Measurements from ENCODE around the gene INMT. TPM values are rescaled to one million over a fixed set of nuclear protein-coding genes. Genes with fewer than 3 reads are reported as not detected.

The INMT gene
- total RNA-seq, 1 donor from 2014 or later: 5.9 TPM

GRCh38 chr7:30750683-30751650 is 968 bp upstream of the INMT start:
- intact Hi-C loops (cut with micrococcal nuclease): no loop called here

- intact Hi-C loops (cut with micrococcal nuclease): no loop called here
Measured at GRCh38 chr7:30752484-30752883, 549 bp downstream of the INMT start.

- intact Hi-C loops (cut with micrococcal nuclease): no loop called here
Measured at GRCh38 chr7:30752979-30753378, 1.0 kb downstream of the INMT start.

- intact Hi-C loops (cut with micrococcal nuclease): no loop called here
Measured at GRCh38 chr7:30754315-30754877, 2.5 kb downstream of the INMT start.

GRCh38 chr7:30755384-30756154 is 3.6 kb downstream of the INMT start:
- intact Hi-C loops (cut with micrococcal nuclease): no loop called here

- intact Hi-C loops (cut with micrococcal nuclease): no loop called here
Measured at GRCh38 chr7:30757342-30757692, 5.4 kb downstream of the INMT start.

- intact Hi-C loops (cut with micrococcal nuclease): no loop called here
Measured at GRCh38 chr7:30760514-30761213, 8.7 kb downstream of the INMT start.

- intact Hi-C loops (cut with micrococcal nuclease): no loop called here
Measured at GRCh38 chr7:30761214-30762156, 9.6 kb downstream of the INMT start.

- intact Hi-C loops (cut with micrococcal nuclease): no loop called here
Measured at GRCh38 chr7:30764030-30764975, 12.4 kb downstream of the INMT start.

- intact Hi-C loops (cut with micrococcal nuclease): no loop called here
Measured at GRCh38 chr7:30765408-30765807, 13.5 kb downstream of the INMT start.

- intact Hi-C loops (cut with micrococcal nuclease): loop anchor here (1.0 to 5.0 kb wide), 4 partner anchors 25 to 744 kb away; partner anchors contain the start of genes FKBP14, GARS1 and PLEKHA8
Measured at GRCh38 chr7:30770845-30771173, 18.9 kb downstream of the INMT start.

GRCh38 chr7:30771174-30771879 is 19.4 kb downstream of the INMT start, which contains the start of gene MINDY4:
Gene MINDY4 (plus strand): TSS chr7:30771417. CDS start chr7:30771494, 77 bp downstream.
- intact Hi-C loops (cut with micrococcal nuclease): loop anchor here (1.0 to 5.0 kb wide), 4 partner anchors 25 to 744 kb away; partner anchors contain the start of genes FKBP14, GARS1 and PLEKHA8

GRCh38 chr7:30771880-30772425 is 20.0 kb downstream of the INMT start:
- intact Hi-C loops (cut with micrococcal nuclease): loop anchor here (1.0 to 5.0 kb wide), 4 partner anchors 24 to 745 kb away; partner anchors contain the start of genes FKBP14, GARS1 and PLEKHA8

GRCh38 chr7:30772984-30773383 is 21.0 kb downstream of the INMT start:
- intact Hi-C loops (cut with micrococcal nuclease): loop anchor here (5.0 kb wide), 1 partner anchor 746 kb away; the partner anchor contains the start of genes FKBP14 and PLEKHA8

GRCh38 chr7:30775992-30776391 is 24.1 kb downstream of the INMT start:
- intact Hi-C loops (cut with micrococcal nuclease): no loop called here

- intact Hi-C loops (cut with micrococcal nuclease): no loop called here
Measured at GRCh38 chr7:30776971-30777370, 25.0 kb downstream of the INMT start.

- intact Hi-C loops (cut with micrococcal nuclease): no loop called here
Measured at GRCh38 chr7:30778255-30779025, 26.5 kb downstream of the INMT start.

Measured in T-helper 1 cell treated with Interleukin-12 subunit alpha and Interleukin-12 subunit beta and Interleukin-4 antibody, amounts not matched to agents 30 ng/mL and 1 ng/mL, for 36 hours (primary cell).